Measurements from ENCODE around the gene ZNF892. TPM values are rescaled to one million over a fixed set of nuclear protein-coding genes. Genes with fewer than 3 reads are reported as not detected.

ZNF892 gene
- total and polyA plus RNA-seq, 2 of the 8 experiments (the other 6 are each of a cell fraction or from before 2014, with no cell fraction given) = 1.4 to 10.7 TPM

GRCh38 chr2:95208106-95208505, 785 bp downstream of the ZNF892 start (continued):
- TF ChIP-seq POU5F1 (IDR thresholded peaks at IDR 0.05; ENCODE audit: low read depth, low read length) = no peak
- TF ChIP-seq JUND (IDR thresholded peaks at IDR 0.05; ENCODE audit: low read length) = no peak
- no peak for TF ChIP-seq POLR2AphosphoS5 (IDR thresholded peaks at IDR 0.05; ENCODE audit: low read depth, low read length)
- TF ChIP-seq, protein P1, sequence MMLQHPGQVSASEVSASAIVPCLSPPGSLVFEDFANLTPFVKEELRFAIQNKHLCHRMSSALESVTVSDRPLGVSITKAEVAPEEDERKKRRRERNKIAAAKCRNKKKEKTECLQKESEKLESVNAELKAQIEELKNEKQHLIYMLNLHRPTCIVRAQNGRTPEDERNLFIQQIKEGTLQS (IDR thresholded peaks at IDR 0.05; ENCODE audit: insufficient read depth, low read depth, low read length) = no peak
- no peak for TF ChIP-seq RBBP5 (IDR thresholded peaks at IDR 0.05; ENCODE audit: borderline replicate concordance, low read depth, low read length)
- TF ChIP-seq, protein P2, sequence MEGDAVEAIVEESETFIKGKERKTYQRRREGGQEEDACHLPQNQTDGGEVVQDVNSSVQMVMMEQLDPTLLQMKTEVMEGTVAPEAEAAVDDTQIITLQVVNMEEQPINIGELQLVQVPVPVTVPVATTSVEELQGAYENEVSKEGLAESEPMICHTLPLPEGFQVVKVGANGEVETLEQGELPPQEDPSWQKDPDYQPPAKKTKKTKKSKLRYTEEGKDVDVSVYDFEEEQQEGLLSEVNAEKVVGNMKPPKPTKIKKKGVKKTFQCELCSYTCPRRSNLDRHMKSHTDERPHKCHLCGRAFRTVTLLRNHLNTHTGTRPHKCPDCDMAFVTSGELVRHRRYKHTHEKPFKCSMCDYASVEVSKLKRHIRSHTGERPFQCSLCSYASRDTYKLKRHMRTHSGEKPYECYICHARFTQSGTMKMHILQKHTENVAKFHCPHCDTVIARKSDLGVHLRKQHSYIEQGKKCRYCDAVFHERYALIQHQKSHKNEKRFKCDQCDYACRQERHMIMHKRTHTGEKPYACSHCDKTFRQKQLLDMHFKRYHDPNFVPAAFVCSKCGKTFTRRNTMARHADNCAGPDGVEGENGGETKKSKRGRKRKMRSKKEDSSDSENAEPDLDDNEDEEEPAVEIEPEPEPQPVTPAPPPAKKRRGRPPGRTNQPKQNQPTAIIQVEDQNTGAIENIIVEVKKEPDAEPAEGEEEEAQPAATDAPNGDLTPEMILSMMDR (IDR thresholded peaks at IDR 0.05; ENCODE audit: control extremely low read depth in 1 of 3, insufficient read depth in 1 of 3, low read depth in 1 of 3, low read length in 3 of 3) = no peak
